ENCODE data around the gene ZNF175. TPM values are rescaled to one million over a fixed set of nuclear protein-coding genes. Genes with fewer than 3 reads are reported as not detected.

ZNF175 gene
- total RNA-seq, 2 donors from 2014 or later, result 3.0 to 4.6 TPM

DNA sequence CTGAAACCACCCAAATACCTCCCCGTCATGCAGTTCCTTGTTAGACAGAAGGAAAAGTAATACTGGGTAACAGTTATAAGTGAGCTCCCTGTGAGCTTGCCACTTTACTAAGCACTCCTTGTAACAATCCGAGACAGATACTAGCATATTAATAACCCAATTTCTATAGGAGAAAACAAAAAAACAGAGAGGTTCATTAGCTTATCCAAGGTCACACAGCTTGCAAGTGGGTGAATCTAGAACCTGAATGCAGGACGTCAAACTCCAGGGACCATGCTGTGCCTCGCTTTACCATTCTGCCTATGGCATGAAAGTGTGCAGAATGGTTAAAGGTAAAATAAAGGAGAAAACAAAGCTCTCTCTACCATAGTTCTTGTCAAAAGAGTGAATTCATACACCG is 43.7 kb downstream of the ZNF175 start:
- Histone ChIP-seq H3K9me3 (peaks cover 0 to 6% of the 10 kb centered on the region in 2 donors), H3K36me3 (no peaks in the 10 kb centered on the region), H3K4me1 (no peaks in the 10 kb centered on the region), H3K4me3 (no peak overlapping the region), H3K27ac (no peak overlapping the region), H3K27me3 (no peaks in the 10 kb centered on the region)
- TF ChIP-seq, protein P1, sequence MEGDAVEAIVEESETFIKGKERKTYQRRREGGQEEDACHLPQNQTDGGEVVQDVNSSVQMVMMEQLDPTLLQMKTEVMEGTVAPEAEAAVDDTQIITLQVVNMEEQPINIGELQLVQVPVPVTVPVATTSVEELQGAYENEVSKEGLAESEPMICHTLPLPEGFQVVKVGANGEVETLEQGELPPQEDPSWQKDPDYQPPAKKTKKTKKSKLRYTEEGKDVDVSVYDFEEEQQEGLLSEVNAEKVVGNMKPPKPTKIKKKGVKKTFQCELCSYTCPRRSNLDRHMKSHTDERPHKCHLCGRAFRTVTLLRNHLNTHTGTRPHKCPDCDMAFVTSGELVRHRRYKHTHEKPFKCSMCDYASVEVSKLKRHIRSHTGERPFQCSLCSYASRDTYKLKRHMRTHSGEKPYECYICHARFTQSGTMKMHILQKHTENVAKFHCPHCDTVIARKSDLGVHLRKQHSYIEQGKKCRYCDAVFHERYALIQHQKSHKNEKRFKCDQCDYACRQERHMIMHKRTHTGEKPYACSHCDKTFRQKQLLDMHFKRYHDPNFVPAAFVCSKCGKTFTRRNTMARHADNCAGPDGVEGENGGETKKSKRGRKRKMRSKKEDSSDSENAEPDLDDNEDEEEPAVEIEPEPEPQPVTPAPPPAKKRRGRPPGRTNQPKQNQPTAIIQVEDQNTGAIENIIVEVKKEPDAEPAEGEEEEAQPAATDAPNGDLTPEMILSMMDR (IDR thresholded peaks at IDR 0.05), result no peak
- DNase-seq (ENCODE audit: low spot score), result no peak

DNA sequence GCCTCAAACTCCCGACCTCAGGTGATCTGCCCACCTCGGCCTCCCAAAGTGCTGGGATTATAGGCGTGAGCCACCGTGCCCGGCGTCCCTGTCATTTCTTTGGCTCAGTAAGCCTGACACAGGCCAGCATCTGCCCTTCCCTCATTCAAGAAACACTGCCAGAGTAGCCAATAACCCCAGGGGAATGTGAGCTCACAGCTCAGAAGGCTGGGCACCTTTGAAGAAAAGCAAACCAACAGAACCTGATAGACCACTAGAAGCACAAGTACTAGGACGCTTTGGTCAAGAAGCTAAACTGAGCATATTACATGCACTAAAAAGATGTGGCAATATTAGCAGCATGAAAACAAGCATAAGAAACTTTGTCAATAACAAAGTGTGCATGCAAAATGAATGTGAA is 44.9 kb downstream of the ZNF175 start:
- H3K27me3 ChIP-seq, result no peaks in the 10 kb centered on the region
- TF ChIP-seq, protein P1 (IDR thresholded peaks at IDR 0.05), result no peak
- no peak overlapping the region for H3K27ac ChIP-seq
- H3K4me1 ChIP-seq, result no peaks in the 10 kb centered on the region
- H3K9me3 ChIP-seq, result peaks cover 0 to 6% of the 10 kb centered on the region in 2 donors
- no peak for DNase-seq (ENCODE audit: low spot score)
- H3K36me3 ChIP-seq, result no peaks in the 10 kb centered on the region
- H3K4me3 ChIP-seq, result no peak overlapping the region

DNA sequence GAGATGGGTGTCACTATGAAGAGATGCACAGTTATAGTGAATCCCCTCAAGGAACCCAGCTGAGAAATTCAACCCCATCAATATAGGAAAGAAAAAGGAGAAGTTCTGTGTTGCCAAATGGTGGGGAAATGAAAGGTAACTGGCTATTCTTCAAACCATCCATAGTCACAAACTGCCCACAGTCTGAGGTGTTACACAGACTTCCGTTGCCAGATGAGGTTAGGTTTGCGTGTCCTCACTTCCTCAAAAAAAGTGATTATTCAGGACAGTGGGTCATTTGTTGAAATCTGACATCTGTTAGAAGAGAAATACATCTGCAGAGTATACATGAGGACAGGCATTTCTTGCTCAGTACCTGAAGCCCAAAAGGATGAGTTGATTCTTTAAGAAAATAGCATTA is 50.1 kb downstream of the ZNF175 start:
- DNase-seq (ENCODE audit: low spot score), result no peak
- no peaks in the 10 kb centered on the region for H3K4me1 ChIP-seq
- no peaks in the 10 kb centered on the region for H3K9me3 ChIP-seq
- H3K27ac ChIP-seq, result no peak overlapping the region
- no peaks in the 10 kb centered on the region for H3K27me3 ChIP-seq
- no peak overlapping the region for H3K4me3 ChIP-seq
- TF ChIP-seq, protein P1 (IDR thresholded peaks at IDR 0.05), result no peak
- H3K36me3 ChIP-seq, result no peaks in the 10 kb centered on the region

DNA sequence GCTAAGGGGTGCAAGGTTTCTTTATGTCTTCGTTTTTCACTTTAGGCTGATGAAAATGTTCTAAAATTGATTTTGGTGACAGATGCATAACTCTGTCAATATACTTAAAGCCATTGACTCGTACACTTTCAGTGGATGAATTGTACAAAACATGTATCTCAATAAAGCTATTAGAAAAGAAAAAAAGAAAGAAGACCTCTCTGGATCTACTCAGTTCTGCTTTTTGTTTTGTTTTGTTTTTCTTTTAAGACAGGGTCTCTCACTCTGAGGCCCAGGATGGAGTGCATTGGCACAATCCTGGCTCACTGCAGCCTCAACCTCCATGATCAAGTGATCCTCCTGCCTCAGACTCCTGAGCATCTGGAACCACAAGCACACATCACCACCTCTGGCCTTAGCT is 55.6 kb downstream of the ZNF175 start:
- Histone ChIP-seq H3K4me1 (no peaks in the 10 kb centered on the region), H3K9me3 (no peaks in the 10 kb centered on the region), H3K36me3 (no peaks in the 10 kb centered on the region), H3K4me3 (no peak overlapping the region), H3K27ac (no peak overlapping the region), H3K27me3 (no peaks in the 10 kb centered on the region)
- TF ChIP-seq, protein P1 (IDR thresholded peaks at IDR 0.05), result no peak
- DNase-seq (ENCODE audit: low spot score), result no peak

DNA sequence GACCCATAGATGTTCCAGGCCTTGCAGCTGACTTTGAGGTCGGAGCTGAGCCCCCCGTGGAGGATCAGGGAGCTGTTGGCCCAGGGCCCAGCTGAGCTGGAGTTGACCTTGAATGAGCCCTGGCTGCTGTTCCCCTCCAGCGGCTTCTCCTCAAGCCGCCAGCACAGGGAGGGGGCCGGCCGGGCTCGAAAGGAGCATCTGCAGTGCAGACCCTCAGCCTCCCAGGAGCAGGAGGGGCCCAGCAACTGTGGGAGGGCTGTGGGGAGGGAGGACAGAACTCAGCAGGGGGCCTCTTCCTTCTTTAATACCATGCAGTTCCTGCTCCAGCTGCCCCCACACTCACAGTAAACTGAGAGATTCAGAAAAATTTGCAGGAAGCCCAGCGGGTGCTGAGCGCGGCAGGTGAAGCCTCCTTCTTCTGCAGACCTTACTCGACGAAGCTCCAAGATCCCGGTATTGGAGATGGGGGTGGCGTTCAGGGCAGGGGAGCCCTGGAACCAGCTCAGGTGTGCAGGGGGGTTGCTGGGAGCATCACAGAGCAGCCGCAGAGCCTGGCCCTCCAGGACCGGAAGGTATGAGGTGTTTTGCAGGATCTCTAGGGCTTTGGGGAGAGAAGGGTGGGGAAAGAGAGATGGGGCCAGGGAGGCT is 56.5 kb downstream of the ZNF175 start:
- H3K4me3 ChIP-seq, result no peak overlapping the region
- H3K27me3 ChIP-seq, result no peaks in the 10 kb centered on the region
- no peaks in the 10 kb centered on the region for H3K36me3 ChIP-seq
- H3K27ac ChIP-seq, result no peak overlapping the region
- H3K9me3 ChIP-seq, result no peaks in the 10 kb centered on the region
- DNase-seq (ENCODE audit: low spot score), result no peak
- no peaks in the 10 kb centered on the region for H3K4me1 ChIP-seq
- TF ChIP-seq, protein P1 (IDR thresholded peaks at IDR 0.05), result no peak

Data from right atrium auricular region (tissue), 2 donors.